ENCODE measurements around the gene IP6K1.

IP6K1 gene

GRCh38 chr3:49805897-49806701 is 19.8 kb upstream of the IP6K1 start:
- H3K4me3 ChIP-seq (ENCODE audit: insufficient read depth in 1 of 2, low read depth in 1 of 2, low read length in 2 of 2), result peak overlapping the region in 1 of 2 experiments; percentile 64
- 14% methylated on average over 9 of the region's 11 CpGs for WGBS

DNA sequence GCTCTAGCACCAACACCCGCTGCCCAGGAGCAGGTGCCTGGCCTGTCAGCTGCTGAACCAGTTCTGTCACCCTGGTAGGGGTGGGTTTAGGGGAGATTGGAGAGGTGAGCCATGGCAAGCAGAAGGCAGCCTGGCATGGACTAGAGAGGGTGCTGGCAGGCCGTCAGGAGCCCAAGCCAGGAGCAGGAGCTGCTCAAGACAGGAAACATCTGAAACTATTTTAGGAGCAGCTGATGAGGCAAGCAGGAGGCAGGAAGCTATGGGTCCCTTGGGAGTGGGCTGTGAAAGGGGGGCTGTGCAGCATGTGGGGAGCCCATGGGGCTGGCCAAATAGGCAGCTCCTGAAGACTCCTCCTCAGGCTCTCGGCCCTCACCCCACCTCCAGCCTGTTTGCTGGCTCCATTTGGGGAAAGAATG is 19.0 kb upstream of the IP6K1 start:
- H2BK15ac ChIP-seq (ENCODE audit: low read depth, poor library complexity, severe bottlenecking), result peak overlapping the region; percentile 99
- H3K9ac ChIP-seq (ENCODE audit: low read length), result peak overlapping the region; percentile 96
- peaks cover 10% of the 10 kb centered on the region for H3K4me1 ChIP-seq (ENCODE audit: control insufficient read depth, insufficient read depth, low read depth, low read length)
- no peaks in the 10 kb centered on the region for H3K9me3 ChIP-seq (ENCODE audit: control insufficient read depth, low read length)
- H3K4ac ChIP-seq (ENCODE audit: low read depth in 1 of 2, low read length in 2 of 2), result peak overlapping the region; percentile 100
- H4K8ac ChIP-seq (ENCODE audit: low read length), result peak overlapping the region; percentile 100
- no peak overlapping the region for H2AFZ ChIP-seq (ENCODE audit: low read depth, low read length)
- H2AK5ac ChIP-seq (ENCODE audit: low read length, severe bottlenecking), result no peak overlapping the region
- no peaks in the 10 kb centered on the region for H3K79me1 ChIP-seq (replicated peaks; ENCODE audit: low read length, poor library complexity, severe bottlenecking)
- no peak overlapping the region for H2BK5ac ChIP-seq (ENCODE audit: low read depth, low read length, poor library complexity, severe bottlenecking)
- peaks cover 3 to 28% of the 10 kb centered on the region in 2 experiments for H3K36me3 ChIP-seq (ENCODE audit: control insufficient read depth in 1 of 2, insufficient read depth in 2 of 2, low read depth in 1 of 2, low read length in 2 of 2)
- peak; percentile 78 for DNase-seq
- H3K4me3 ChIP-seq (ENCODE audit: insufficient read depth in 1 of 2, low read depth in 1 of 2, low read length in 2 of 2), result peak overlapping the region in 1 of 2 experiments; percentile 91
- peak overlapping the region; percentile 99 for H3K18ac ChIP-seq (ENCODE audit: low read depth in 1 of 2, low read length in 2 of 2)
- H3K14ac ChIP-seq (ENCODE audit: low read length in 2 of 2), result peak overlapping the region in 1 of 2 experiments; percentile 98
- H3K27me3 ChIP-seq (ENCODE audit: control insufficient read depth in 1 of 2, insufficient read depth in 1 of 2, low read length in 2 of 2), result peaks cover 0 to 23% of the 10 kb centered on the region in 2 experiments
- peak overlapping the region; percentile 71 to 99 for H2BK12ac ChIP-seq (ENCODE audit: low read length in 2 of 2)
- no peak overlapping the region for H3K27ac ChIP-seq (ENCODE audit: low read length, poor library complexity, severe bottlenecking)
- H3K4me2 ChIP-seq (ENCODE audit: low read length, poor library complexity, severe bottlenecking), result no peak overlapping the region
- 58% methylated on average over 2 of the region's 3 CpGs for WGBS
- peak overlapping the region; percentile 100 for H4K91ac ChIP-seq (ENCODE audit: low read length)
- H2BK120ac ChIP-seq (ENCODE audit: low read depth, low read length), result peak overlapping the region; percentile 99
- peak overlapping the region in 1 of 2 experiments; percentile 79 for H3K23ac ChIP-seq (ENCODE audit: low read length in 2 of 2)

More at GRCh38 chr3:49805897-49806701, 19.8 kb upstream of the IP6K1 start:
- Histone ChIP-seq H3K14ac (ENCODE audit: low read length in 2 of 2) (peak overlapping the region in 1 of 2 experiments; percentile 98), H3K4ac (ENCODE audit: low read depth in 1 of 2, low read length in 2 of 2) (peak overlapping the region; percentile 100), H3K4me1 (ENCODE audit: control insufficient read depth, insufficient read depth, low read depth, low read length) (peaks cover 10% of the 10 kb centered on the region), H4K91ac (ENCODE audit: low read length) (peak overlapping the region; percentile 100), H3K79me1 (replicated peaks; ENCODE audit: low read length, poor library complexity, severe bottlenecking) (no peaks in the 10 kb centered on the region), H3K18ac (ENCODE audit: low read depth in 1 of 2, low read length in 2 of 2) (peak overlapping the region; percentile 99), H2BK120ac (ENCODE audit: low read depth, low read length) (peak overlapping the region; percentile 99), H3K23ac (ENCODE audit: low read length in 2 of 2) (peak overlapping the region; percentile 79 to 87), H2BK12ac (ENCODE audit: low read length in 2 of 2) (peak overlapping the region; percentile 99), H2BK5ac (ENCODE audit: low read depth, low read length, poor library complexity, severe bottlenecking) (no peak overlapping the region), H3K36me3 (ENCODE audit: control insufficient read depth in 1 of 2, insufficient read depth in 2 of 2, low read depth in 1 of 2, low read length in 2 of 2) (peaks cover 3 to 35% of the 10 kb centered on the region in 2 experiments), H3K27me3 (ENCODE audit: control insufficient read depth in 1 of 2, insufficient read depth in 1 of 2, low read length in 2 of 2) (peaks cover 0 to 21% of the 10 kb centered on the region in 2 experiments), H3K4me2 (ENCODE audit: low read length, poor library complexity, severe bottlenecking) (no peak overlapping the region), H2AK5ac (ENCODE audit: low read length, severe bottlenecking) (no peak overlapping the region), H4K8ac (ENCODE audit: low read length) (peak overlapping the region; percentile 100), H3K9me3 (ENCODE audit: control insufficient read depth, low read length) (no peaks in the 10 kb centered on the region), H3K9ac (ENCODE audit: low read length) (peak overlapping the region; percentile 78), H3K27ac (ENCODE audit: low read length, poor library complexity, severe bottlenecking) (no peak overlapping the region), H2AFZ (ENCODE audit: low read depth, low read length) (no peak overlapping the region), H2BK15ac (ENCODE audit: low read depth, poor library complexity, severe bottlenecking) (peak overlapping the region; percentile 99)
- peak; percentile 75 for DNase-seq

DNA sequence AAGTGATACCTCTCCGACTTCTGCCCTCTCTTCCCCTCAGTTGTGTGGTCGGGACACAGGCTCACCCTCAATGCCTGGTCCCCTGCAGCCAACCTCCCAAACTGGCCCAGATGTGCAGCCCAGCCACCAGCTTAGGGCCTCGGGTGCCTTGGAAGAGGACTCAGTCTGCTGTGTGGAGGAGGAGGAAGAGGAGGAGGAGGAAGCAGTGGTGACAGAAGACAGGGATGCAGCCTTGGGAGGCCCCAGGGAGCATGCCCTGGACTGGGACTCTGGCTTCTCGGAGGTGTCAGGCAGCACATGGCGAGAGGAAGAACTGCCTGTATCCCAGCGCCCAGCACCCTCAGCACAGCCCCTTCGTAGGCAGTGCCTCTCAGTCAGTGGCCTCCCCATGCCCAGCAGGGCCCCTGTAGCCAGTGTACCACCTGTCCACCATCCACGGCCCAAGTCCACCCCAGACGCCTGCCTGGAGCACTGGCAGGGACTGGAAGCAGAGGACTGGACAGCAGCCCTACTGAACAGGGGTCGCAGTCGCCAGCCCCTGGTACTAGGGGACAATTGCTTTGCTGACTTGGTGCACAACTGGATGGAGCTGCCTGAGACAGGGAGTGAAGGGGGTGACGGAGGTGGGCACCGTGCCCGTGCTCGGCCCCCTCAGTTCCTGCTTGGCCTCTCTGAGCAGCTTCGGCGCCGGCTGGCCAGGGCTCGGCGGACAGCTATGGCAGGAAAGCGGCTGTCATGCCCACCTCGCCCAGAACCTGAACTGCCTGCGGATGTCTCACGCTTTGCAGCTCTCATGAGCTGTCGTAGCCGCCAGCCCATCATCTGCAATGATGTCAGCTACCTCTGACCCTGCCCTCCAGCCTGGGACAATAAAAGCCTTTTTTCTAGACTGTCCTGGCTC is 18.0 kb upstream of the IP6K1 start:
- H3K9ac ChIP-seq (ENCODE audit: low read length), result peak overlapping the region; percentile 96
- no peaks in the 10 kb centered on the region for H3K79me1 ChIP-seq (replicated peaks; ENCODE audit: low read length, poor library complexity, severe bottlenecking)
- no peak overlapping the region for H2AFZ ChIP-seq (ENCODE audit: low read depth, low read length)
- DNase-seq, result no peak
- H4K8ac ChIP-seq (ENCODE audit: low read length), result peak overlapping the region; percentile 88
- H2AK5ac ChIP-seq (ENCODE audit: low read length, severe bottlenecking), result no peak overlapping the region
- no peaks in the 10 kb centered on the region for H3K9me3 ChIP-seq (ENCODE audit: control insufficient read depth, low read length)
- peak overlapping the region; percentile 85 for H2BK15ac ChIP-seq (ENCODE audit: low read depth, poor library complexity, severe bottlenecking)
- peak overlapping the region in 1 of 2 experiments; percentile 91 for H3K4me3 ChIP-seq (ENCODE audit: insufficient read depth in 1 of 2, low read depth in 1 of 2, low read length in 2 of 2)
- H4K91ac ChIP-seq (ENCODE audit: low read length), result peak overlapping the region; percentile 77
- WGBS, result 66% methylated on average over 26 of the region's 26 CpGs
- H2BK5ac ChIP-seq (ENCODE audit: low read depth, low read length, poor library complexity, severe bottlenecking), result no peak overlapping the region
- peak overlapping the region; percentile 72 to 75 for H3K4ac ChIP-seq (ENCODE audit: low read depth in 1 of 2, low read length in 2 of 2)
- no peak overlapping the region for H3K4me2 ChIP-seq (ENCODE audit: low read length, poor library complexity, severe bottlenecking)
- peak overlapping the region in 1 of 2 experiments; percentile 97 for H3K14ac ChIP-seq (ENCODE audit: low read length in 2 of 2)
- H3K27ac ChIP-seq (ENCODE audit: low read length, poor library complexity, severe bottlenecking), result no peak overlapping the region
- peak overlapping the region; percentile 33 to 82 for H2BK12ac ChIP-seq (ENCODE audit: low read length in 2 of 2)
- H2BK120ac ChIP-seq (ENCODE audit: low read depth, low read length), result peak overlapping the region; percentile 51
- peak overlapping the region; percentile 92 to 99 for H3K18ac ChIP-seq (ENCODE audit: low read depth in 1 of 2, low read length in 2 of 2)
- peaks cover 0 to 23% of the 10 kb centered on the region in 2 experiments for H3K27me3 ChIP-seq (ENCODE audit: control insufficient read depth in 1 of 2, insufficient read depth in 1 of 2, low read length in 2 of 2)
- H3K36me3 ChIP-seq (ENCODE audit: control insufficient read depth in 1 of 2, insufficient read depth in 2 of 2, low read depth in 1 of 2, low read length in 2 of 2), result peaks cover 3 to 18% of the 10 kb centered on the region in 2 experiments
- H3K4me1 ChIP-seq (ENCODE audit: control insufficient read depth, insufficient read depth, low read depth, low read length), result peaks cover 12% of the 10 kb centered on the region
- H3K23ac ChIP-seq (ENCODE audit: low read length in 2 of 2), result peak overlapping the region in 1 of 2 experiments; percentile 56

Measured in mesenchymal stem cell (in vitro differentiated cells and primary cell).